GM12892 (cell line): Measurements from ENCODE around the gene DNAJC2.

Experiments used
- POLR2A ChIP-seq: IDR thresholded peaks from 2 replicates; pipeline ENCODE4 v1.6.1; 2011; ENCODE audit warnings: low read depth, low read length, control low read depth
- POLR2AphosphoS5 ChIP-seq: IDR thresholded peaks from 2 replicates; pipeline ENCODE4 v1.6.1; 2011; ENCODE audit warnings: low read depth, low read length, control low read depth
- TAF1 ChIP-seq: IDR thresholded peaks from 2 replicates; pipeline ENCODE4 v1.6.1; 2011; ENCODE audit warnings: low read depth, mild to moderate bottlenecking, control low read depth, low read length, borderline replicate concordance

GRCh38 chr7:103387242-103387641 lies 42.7 kb upstream of the DNAJC2 start:
- no peak for TF ChIP-seq POLR2A
- no peak for TF ChIP-seq POLR2AphosphoS5
- no peak for TF ChIP-seq TAF1
